Measurements from ENCODE around the gene GHDC.
"Not testable (repeated sequence)": the region's sequence is repeated elsewhere in the genome, so short reads cannot be mapped to it uniquely, and the experiment has no call there.

Gene GHDC

GRCh38 chr17:42202159-42202558 is 7.9 kb upstream of the GHDC start:
- DNase-seq, result no peak

GRCh38 chr17:42201458-42201772 is 7.1 kb upstream of the GHDC start:
- no peak for DNase-seq

- no peak for DNase-seq
These were observed 6.6 kb upstream of the GHDC start for GRCh38 chr17:42200706-42201457.

DNA sequence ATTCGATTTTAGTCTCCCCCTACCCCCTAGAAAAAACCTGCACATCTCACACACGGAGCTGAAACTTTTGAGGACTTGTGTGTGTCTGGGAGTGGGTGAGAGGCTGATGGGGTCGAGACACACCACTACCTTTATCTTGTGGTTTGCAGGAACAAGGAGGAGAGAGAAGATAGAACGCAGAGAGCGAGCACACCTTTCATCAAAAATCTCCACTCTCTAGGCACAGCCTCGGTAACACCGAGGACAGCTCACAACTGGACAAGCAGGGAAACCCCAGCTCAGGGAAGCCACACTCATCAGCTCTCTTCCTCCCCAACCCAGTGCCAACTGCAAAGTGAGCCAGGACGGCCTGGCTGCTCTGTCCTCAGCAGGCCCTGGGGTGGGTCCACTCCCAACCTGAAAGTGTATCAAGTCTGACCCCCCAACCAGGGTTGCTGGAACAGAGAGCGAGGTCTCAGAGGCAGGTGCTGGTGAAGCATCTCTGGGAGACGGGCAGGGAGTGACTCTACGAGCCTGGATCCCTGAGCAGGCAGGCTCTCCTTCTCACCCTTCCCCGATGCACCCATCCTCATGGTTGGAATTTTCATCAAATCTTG is 5.2 kb upstream of the GHDC start:
- no peak for DNase-seq

GRCh38 chr17:42198897-42199296 is 4.6 kb upstream of the GHDC start:
- no peak for DNase-seq

GRCh38 chr17:42197564-42198156 is 3.4 kb upstream of the GHDC start:
- DNase-seq, result no peak

- no peak for DNase-seq
These were observed 902 bp downstream of the GHDC start for GRCh38 chr17:42193216-42193968.

DNA sequence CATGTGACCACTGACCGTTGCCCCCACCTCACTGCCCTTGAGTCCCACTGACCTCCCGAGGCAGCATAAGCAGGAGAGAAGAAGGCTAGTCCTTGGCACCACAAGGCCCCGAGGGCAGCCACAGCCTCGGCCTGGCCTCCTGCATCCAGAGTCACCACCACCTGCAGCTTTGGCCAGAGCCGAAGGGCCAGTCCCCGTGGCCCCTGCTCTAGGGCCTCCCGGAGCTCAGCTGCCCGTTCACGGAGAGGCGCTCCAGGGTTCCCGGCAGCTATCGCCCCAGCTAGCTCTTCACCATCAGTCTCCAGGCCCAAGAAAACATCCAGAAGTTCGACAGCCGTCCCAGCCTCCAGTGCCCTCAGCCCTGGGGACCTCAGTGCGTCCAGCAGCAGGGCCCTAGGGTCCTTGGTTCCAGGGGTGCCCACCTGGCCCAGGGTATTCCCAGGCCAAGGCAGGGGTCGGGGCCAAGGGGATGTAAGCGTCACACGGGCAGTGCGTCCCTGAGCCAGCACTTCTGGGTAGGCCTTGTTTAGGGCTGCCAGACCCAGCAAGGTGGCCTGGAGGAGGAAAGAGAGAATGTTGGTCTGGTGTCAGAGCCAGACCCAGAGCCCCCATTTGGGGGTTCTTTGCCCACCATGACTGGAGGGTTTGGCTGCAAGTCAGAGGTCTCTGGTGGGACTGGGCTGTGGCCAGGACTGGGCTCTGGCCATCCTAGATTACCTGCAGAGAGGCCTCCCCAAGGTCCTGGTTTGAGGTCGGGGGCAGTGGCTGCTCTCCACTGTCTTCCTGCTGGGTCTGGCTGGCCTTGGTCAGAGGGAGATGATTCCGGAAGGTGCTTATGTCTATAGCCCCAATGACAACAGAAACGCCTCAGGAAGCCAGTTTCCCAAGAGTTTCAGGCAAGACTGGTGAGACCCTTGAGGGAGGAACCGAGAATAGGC is 1.8 kb downstream of the GHDC start:
- no peak for DNase-seq

DNA sequence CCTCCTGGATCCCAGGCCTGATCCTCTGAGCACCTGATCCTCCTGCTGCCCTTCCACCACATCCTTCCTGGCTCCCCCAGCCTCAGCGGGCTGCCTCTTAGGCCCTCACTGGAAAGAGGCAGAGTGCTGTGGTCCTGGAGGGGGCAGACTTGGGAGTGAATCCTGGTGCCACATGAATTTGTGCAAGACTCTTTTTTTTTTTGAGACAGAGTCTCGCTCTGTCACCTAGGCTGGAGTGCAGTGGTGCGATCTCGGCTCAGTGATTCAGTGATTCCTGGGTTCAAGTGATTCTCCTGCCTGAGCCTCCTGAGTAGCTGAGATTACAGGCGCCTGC is 3.1 kb downstream of the GHDC start:
- DNase-seq, result no peak

- no peak for DNase-seq
These were observed 3.6 kb downstream of the GHDC start for GRCh38 chr17:42190491-42191274.

GRCh38 chr17:42189651-42189965 is 4.7 kb downstream of the GHDC start:
- DNase-seq, result no peak

GRCh38 chr17:42188749-42189650 is 5.3 kb downstream of the GHDC start:
- no peak for DNase-seq

GRCh38 chr17:42187833-42188232 is 6.5 kb downstream of the GHDC start:
- no peak for DNase-seq

- DNase-seq, result not testable (repeated sequence)
These were observed 8.1 kb downstream of the GHDC start for GRCh38 chr17:42186191-42186590.

- DNase-seq, result no peak
These were observed 8.7 kb downstream of the GHDC start for GRCh38 chr17:42185621-42185930.

DNA sequence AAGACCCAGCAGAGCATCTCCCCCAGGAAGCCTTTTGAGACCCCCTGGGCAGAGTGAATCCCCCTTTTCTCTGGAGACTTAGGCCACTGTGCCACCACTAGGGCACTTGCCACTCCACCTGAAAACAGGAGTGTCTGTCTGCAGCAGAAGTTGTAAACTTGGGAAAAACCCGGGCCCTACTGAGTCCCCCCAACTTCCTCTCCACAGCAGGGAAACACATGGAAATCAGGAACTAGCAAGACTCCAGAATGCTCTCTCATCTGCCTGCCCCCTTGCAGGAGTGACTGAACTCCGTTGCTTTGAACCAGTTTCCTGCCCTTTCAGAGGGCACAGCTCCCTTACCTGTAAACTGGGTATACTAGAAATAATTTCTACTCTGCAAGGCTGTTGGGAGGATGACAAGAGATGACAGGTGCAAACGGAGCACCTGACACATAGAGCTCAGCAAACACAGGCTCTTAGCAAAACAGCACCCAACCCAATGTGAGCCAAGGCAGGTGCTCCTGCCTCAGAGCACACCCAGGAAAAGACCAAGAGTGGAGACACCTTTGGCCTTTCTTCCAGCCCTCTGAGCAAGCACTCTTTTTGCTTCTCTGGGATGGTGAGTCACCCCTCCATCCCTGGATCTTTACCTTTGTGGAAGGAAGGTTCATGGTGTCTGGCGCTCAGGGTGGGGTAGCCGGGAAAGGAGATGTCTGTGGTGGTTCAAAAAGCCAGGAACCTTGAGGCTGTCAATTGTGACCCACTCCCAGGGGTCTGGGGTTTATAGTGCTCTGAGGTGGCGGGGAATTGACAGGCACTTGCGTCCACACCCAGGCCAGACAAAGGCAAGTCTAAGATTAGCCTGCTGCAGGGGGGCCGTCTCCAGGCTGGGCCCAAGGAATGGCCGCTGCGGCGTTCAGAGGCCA is 9.3 kb downstream of the GHDC start, which contains the start of gene HCRT:
HCRT (minus strand) TSS at position 740 of the 908 bp plus-strand sequence; CDS start at position 653, 87 bp downstream.
- no peak for DNase-seq

- DNase-seq, result peak; percentile 19
These were observed 10.3 kb downstream of the GHDC start for GRCh38 chr17:42183741-42184711.

DNA sequence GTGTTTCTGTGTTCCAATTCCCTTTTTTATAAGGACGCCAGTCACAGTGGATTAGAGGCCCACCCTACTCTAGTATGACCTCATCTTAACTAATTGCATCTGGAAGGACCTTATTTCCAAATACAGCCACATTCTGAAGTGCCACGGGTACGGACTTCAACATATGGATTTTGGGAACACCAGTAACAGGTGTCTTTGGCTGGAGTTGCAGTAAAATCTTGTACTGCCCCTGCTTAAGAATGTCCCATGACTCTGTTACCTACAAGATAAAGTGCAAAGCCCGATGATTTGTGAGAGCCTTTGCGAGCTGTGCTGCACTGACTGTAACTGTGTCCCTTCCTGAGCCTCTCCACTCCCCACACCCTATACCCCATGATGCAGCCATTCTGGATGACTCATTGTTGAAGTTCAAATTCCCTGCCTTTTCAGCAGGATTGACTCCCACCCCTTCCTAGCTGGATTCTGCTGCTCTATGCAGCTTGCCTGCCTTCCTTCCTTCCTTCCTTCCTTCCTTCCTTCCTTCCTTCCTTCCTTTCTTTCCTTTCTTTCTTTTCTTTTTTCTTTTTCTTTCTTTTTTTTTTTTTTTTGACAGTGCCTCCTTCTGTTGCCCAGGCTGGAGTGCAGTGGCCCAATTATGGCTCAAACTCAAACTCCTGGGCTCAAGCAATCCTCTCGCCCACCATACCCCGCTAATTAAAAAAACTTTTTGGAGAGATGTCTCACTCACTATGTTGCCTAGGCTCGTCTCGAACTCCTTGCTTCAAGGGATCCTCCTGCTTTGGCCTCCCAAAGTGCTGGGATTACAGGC is 11.2 kb downstream of the GHDC start:
- DNase-seq, result no peak
